Caki2 (cell line): Measurements from ENCODE around the gene ARMC12. TPM values are rescaled to one million over a fixed set of nuclear protein-coding genes. Genes with fewer than 3 reads are reported as not detected.

Experiments
- DNase-seq: peaks from one replicate; pipeline ENCODE4 v3.0.0-alpha.2; 2015; ENCODE audit warnings: low read depth
- in situ Hi-C: cut with HindIII; loops from 2 replicates; pipeline ENCODE4 v1.10.0; 2016; ENCODE audit warnings: low sequenced_read_pairs, low pct_unique_long_range_greater_than_20kb, mixed read lengths
- total RNA-seq: library from RNA; depleted of rRNA; stranded (reverse); fragments of >200 nt; shearing (Covaris generic); gene quantifications from 2 replicates; pipeline ENCODE4 v1.2.3, GENCODE V29; 2014; ENCODE audit warnings: low replicate concordance

ARMC12 gene
- total RNA-seq, 1 experiment from 2014 or later = 1.9 TPM

GRCh38 chr6:35755278-35755924, 18.6 kb downstream of the ARMC12 start:
- no peak for DNase-seq
- in situ Hi-C loops = no loop called here

- in situ Hi-C loops = no loop called here
- DNase-seq = no peak
These were observed 20.8 kb downstream of the ARMC12 start for GRCh38 chr6:35757456-35758123.

- no peak for DNase-seq
- in situ Hi-C loops = no loop called here
These were observed 22.6 kb downstream of the ARMC12 start for GRCh38 chr6:35759426-35759825.

GRCh38 chr6:35765739-35766138, 28.9 kb downstream of the ARMC12 start:
- no peak for DNase-seq
- in situ Hi-C loops = no loop called here

- in situ Hi-C loops = no loop called here
These were observed 32.4 kb downstream of the ARMC12 start for GRCh38 chr6:35769211-35769610.

GRCh38 chr6:35771343-35771627, 34.5 kb downstream of the ARMC12 start:
- in situ Hi-C loops = no loop called here

More at GRCh38 chr6:35769211-35769610, 32.4 kb downstream of the ARMC12 start:
- no peak for DNase-seq

GRCh38 chr6:35774116-35774794, 37.4 kb downstream of the ARMC12 start:
- in situ Hi-C loops = no loop called here
- no peak for DNase-seq

More at GRCh38 chr6:35771343-35771627, 34.5 kb downstream of the ARMC12 start:
- DNase-seq = no peak

- in situ Hi-C loops = no loop called here
- DNase-seq = peak; percentile 34
These were observed 38.2 kb downstream of the ARMC12 start for GRCh38 chr6:35775031-35775430.

GRCh38 chr6:35776364-35777215, 39.8 kb downstream of the ARMC12 start, which contains the start of gene CLPSL2:
TSS of gene CLPSL2 (plus strand) at chr6:35776598. CDS start at chr6:35776619, 21 bp downstream.
- peak; percentile 55 for DNase-seq
- in situ Hi-C loops = no loop called here

GRCh38 chr6:35777356-35778102, 40.7 kb downstream of the ARMC12 start:
- DNase-seq = no peak
- in situ Hi-C loops = no loop called here

GRCh38 chr6:35778437-35778836, 41.6 kb downstream of the ARMC12 start:
- in situ Hi-C loops = no loop called here

GRCh38 chr6:35780719-35781118, 43.9 kb downstream of the ARMC12 start, which contains the start of gene CLPSL1:
TSS of gene CLPSL1 (plus strand) at chr6:35781019. CDS start at chr6:35781111, 92 bp downstream.
- in situ Hi-C loops = no loop called here
- DNase-seq = no peak

More at GRCh38 chr6:35778437-35778836, 41.6 kb downstream of the ARMC12 start:
- no peak for DNase-seq

GRCh38 chr6:35781290-35781689, 44.5 kb downstream of the ARMC12 start:
- no peak for DNase-seq
- in situ Hi-C loops = no loop called here

GRCh38 chr6:35782424-35782823, 45.6 kb downstream of the ARMC12 start:
- DNase-seq = no peak
- in situ Hi-C loops = no loop called here

GRCh38 chr6:35784200-35784599, 47.4 kb downstream of the ARMC12 start:
- in situ Hi-C loops = no loop called here
- no peak for DNase-seq

- in situ Hi-C loops = no loop called here
- DNase-seq = no peak
These were observed 49.4 kb downstream of the ARMC12 start for GRCh38 chr6:35786272-35786671.

GRCh38 chr6:35786810-35787209, 50.0 kb downstream of the ARMC12 start:
- no peak for DNase-seq

More at GRCh38 chr6:35786810-35787209, 50.0 kb downstream of the ARMC12 start:
- in situ Hi-C loops = no loop called here
